T-helper 22 cell (primary cell): ENCODE results near the gene DYNC1I2.

ENCODE experiments used
- DNase-seq: peaks from one replicate; pipeline ENCODE4 v3.0.0-alpha.2; 2020; ENCODE audit warnings: low read depth

The DYNC1I2 gene

GRCh38 chr2:171778515-171778914 is 91.2 kb downstream of the DYNC1I2 start:
- no peak for DNase-seq

DNA sequence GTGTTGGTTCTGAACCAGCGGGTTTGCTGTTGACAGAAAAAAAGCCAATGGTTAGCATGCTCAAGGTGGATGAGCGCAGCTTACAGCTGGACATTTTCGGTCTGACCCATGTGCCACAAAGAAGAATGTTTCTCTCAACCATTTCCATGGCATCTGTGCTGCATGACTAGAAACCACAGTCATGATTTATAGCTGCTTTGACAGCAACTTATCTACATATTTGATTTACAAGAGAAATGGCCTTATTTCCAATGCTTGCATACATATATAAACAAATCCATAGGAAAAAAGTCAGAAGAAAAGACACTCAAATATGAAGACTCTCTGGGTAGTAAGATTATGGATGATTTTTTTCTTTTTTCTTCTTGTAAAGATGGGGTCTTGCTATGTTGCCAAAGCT is 98.2 kb downstream of the DYNC1I2 start:
- no peak for DNase-seq

- DNase-seq, result no peak
These were observed 100.2 kb downstream of the DYNC1I2 start for GRCh38 chr2:171787333-171788072.

DNA sequence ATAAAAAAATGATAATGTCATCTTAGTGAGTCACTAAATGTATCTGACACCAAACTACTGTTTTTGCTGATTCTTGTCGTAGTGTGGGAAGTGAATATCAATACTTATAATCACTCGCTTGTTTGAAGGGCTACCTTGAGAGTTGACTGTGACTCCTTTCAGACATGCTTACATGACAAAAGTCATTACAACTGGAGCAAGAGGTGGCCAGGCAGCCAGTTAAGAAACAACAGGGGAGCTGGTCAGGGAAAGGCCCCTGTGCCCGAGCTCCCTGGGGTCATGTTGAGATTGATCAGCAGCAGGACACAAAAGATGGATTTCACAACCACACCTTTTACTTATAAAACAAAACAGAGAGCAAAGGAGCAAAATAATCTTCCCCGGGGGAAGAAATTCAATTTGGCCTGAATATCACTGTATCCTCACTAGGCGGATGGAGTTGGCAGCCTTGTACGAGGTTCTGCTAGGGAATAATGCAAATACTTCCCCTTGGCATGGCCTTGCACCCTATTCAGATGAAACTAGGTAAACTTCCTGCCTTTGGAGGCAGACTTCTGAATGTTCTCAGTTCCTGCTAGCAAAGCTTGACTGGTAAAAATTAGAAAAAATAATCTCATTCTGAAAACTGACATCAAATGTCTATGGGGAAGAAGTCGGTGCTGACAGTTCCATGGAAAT is 101.2 kb downstream of the DYNC1I2 start:
- DNase-seq, result no peak

DNA sequence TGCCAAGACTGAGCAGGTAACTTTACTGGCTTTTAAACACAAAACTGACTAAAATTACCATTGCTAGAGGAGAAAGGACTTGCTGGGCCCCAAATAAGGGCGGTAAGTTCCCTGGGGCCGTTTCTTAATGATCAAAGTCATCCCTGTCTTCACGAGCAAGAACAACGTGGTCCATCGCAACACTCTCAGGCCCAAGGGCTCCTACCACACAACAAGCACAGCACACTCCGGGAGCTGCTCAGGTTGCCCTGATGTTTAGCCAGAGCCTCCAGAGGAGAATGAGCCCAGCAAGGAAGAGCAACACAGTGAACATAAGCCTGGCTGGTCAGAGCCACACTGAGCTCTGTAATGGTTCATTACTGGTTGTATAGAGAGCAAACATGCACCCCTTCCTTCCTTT is 102.7 kb downstream of the DYNC1I2 start:
- no peak for DNase-seq

DNA sequence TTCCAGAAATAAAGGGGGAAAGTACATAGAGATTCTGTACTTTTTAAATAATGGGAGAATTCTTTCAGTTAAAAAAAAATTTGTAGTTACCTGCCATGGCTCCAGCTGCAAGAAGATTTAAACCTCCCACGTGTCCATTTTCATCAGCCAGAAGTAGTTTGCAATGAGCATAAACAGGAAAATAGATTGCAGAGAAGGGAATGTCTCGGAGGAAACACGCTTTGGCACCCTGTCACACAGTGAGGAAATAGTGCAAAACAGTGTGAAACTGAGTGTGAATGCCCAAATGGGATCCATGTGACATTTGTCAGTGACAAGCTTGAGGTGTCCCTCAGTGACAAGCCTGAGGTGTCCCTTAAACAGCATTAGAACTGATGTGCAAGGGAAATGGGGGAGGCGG is 104.1 kb downstream of the DYNC1I2 start:
- DNase-seq, result no peak

DNA sequence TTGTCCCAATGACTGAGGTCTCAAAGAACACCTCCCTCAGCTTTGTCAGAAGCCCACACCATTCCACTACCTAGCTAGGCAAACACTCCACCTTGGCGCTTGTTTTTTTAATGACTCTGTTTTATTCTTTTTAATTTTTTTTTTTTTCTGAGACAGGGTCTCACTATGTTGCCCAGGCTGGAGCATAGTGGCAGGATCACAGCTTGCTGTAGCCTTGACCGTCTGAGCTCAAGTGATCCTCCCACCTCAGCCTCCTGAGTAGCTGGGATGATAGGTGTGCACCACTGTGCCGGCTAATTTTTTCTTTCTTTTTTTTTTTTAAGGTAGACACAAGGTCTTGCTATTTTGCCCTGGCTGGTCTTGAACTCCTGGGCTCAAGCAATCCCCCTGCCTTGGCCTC is 104.9 kb downstream of the DYNC1I2 start:
- no peak for DNase-seq

GRCh38 chr2:171792886-171793580 is 105.8 kb downstream of the DYNC1I2 start:
- no peak for DNase-seq

DNA sequence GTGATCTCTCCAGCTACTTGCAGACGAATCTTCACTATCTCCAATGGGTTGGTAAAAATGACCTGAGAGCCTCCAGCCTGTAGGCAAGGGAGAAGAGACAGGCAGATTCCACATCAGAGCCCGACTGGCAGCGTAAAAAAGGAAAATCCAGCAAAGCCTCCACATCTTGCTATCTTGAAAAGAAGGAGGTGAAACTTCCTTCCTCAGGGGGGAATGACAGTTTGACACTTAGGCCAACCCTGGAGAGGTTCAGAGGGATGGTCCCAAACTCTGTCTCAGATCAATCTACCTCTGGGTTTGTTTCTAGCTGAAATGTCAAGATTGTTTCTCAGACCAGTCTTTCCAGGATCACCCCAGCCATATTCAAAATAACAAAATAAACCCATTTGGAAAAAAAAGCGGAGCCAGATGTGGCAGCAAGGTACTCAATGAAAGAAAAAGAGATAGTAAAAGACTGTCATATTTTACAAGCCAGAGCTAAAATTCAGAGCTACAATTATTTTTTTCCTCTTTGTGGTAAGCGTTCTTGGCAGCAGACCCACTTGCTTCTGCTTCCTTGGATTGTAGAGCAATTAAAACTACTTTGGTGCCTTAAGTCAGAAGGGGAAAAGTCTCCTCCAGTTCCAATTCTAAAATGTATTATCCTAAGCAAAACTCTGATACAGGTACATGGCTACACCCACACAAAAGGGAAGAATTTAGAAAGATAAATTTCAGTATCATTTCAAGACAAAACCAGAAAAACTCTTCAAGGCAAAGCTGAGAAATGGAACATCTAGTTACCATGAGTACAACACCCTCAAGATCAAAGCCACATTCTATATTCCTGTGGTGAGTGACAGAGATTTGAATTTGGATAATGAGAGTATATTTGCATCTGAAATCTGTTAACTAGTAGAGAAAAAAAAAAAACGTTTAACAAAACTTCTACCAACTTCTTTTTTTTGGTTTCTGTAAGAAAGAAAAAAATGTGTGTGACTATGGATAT is 106.7 kb downstream of the DYNC1I2 start:
- DNase-seq, result no peak

DNA sequence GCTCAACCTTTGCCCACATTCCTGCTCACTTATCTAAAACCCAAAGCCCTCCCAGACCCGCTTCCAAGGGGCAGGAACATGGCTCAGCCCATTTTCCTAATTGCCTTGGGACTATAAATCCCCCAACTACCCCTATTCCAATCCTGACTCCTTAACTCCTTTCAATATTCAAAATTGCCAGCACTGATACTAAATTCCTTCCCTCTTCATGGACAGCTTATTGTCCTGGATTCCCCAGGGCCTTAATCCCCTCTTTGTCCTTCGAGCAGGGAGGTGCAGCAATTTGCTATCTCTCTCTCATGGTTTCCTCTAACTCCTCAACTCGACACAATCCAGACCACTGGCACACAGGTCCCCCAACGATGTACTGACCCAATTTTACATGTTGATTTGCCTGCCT is 107.6 kb downstream of the DYNC1I2 start:
- DNase-seq, result no peak
